CD4-positive, alpha-beta T cell (primary cell): ENCODE data around the gene MYO18A. TPM values are rescaled to one million over a fixed set of nuclear protein-coding genes. Genes with fewer than 3 reads are reported as not detected.
A peak's percentile ranks its signal among the peaks of the same experiment; 100 is the strongest.

Source experiments
- ATAC-seq: fragments of 200-7000 bp; cut with Tn5 transposase; one replicate; pipeline ENCODE4 v1.10.0; 2022; ENCODE audit warnings: mild to moderate bottlenecking; ENCODE audit not compliant: poor library complexity
- CTCF ChIA-PET: fragments of 350-600 bp; sonication (Branson Sonifier 250); formaldehyde crosslinking; loops from one replicate; lab custom pipeline; 2021; ENCODE audit warnings: antibody characterized with exemption, inconsistent platforms; lab: Charles Lee
- POLR2A ChIA-PET: fragments of 350-600 bp; sonication (Branson Sonifier 250); formaldehyde crosslinking; loops from one replicate; lab custom pipeline; 2021; ENCODE audit warnings: antibody characterized with exemption, inconsistent platforms; lab: Charles Lee
- DNase-seq, 14 experiments: peaks; one replicate each; pipeline ENCODE4 v3.0.0-alpha.2; 2013 to 2020; ENCODE audit warnings: mixed read lengths in 2 of 14
- H3K27ac ChIP-seq, 2 donors: one replicate each; pipeline versions ENCODE4 v1.5.1 to v1.7.0; 2013; ENCODE audit warnings: low read length in 2 of 2, low read depth in 1 of 2, mild to moderate bottlenecking in 1 of 2
- H3K27me3 ChIP-seq, 2 experiments: 1 replicate in 1 of 2; 2 replicates in 1 of 2; pipeline versions ENCODE4 v1.6.1 to v1.7.0; 2013; ENCODE audit warnings: low read length in 2 of 2, control low read depth in 1 of 2, mild to moderate bottlenecking in 1 of 2, moderate library complexity in 1 of 2; ENCODE audit not compliant: insufficient read depth in 2 of 2, control insufficient read depth in 1 of 2
- H3K36me3 ChIP-seq: one replicate; pipeline ENCODE4 v1.6.1; 2013; ENCODE audit warnings: low read length, control low read depth; ENCODE audit not compliant: insufficient read depth
- H3K4me1 ChIP-seq: one replicate; pipeline ENCODE4 v1.6.1; 2013; ENCODE audit warnings: low read length, control low read depth; ENCODE audit not compliant: insufficient read depth
- H3K4me3 ChIP-seq: one replicate; pipeline ENCODE4 v1.5.1; 2013; ENCODE audit warnings: mild to moderate bottlenecking, low read length, moderate library complexity
- H3K9me3 ChIP-seq, 2 experiments: 1 replicate in 1 of 2; 2 replicates in 1 of 2; pipeline versions ENCODE4 v1.6.1 to v1.7.0; 2013; ENCODE audit warnings: low read length in 2 of 2, mild to moderate bottlenecking in 2 of 2, control low read depth in 1 of 2, moderate library complexity in 1 of 2; ENCODE audit not compliant: control insufficient read depth in 1 of 2, insufficient read depth in 1 of 2
- H3K27ac Mint-ChIP-seq: one replicate; pipeline ENCODE4 v1.8.0; 2020; ENCODE audit warnings: mixed read lengths
- H3K27me3 Mint-ChIP-seq: one replicate; pipeline ENCODE4 v1.8.0; 2021; ENCODE audit warnings: mixed read lengths
- H3K36me3 Mint-ChIP-seq: one replicate; pipeline ENCODE4 v1.8.0; 2021; ENCODE audit warnings: low read depth, mixed read lengths
- H3K4me1 Mint-ChIP-seq: one replicate; pipeline ENCODE4 v1.8.0; 2021; ENCODE audit warnings: low read depth, mixed read lengths
- H3K4me3 Mint-ChIP-seq: one replicate; pipeline ENCODE4 v1.8.0; 2020; ENCODE audit warnings: mild to moderate bottlenecking, mixed read lengths
- H3K9me3 Mint-ChIP-seq: one replicate; pipeline ENCODE4 v1.8.0; 2020; ENCODE audit warnings: mixed read lengths
- CTCF ChIP-seq: fragments of 200-600 bp; IDR thresholded peaks from one replicate; pipeline ENCODE4 v1.8.0; 2022; ENCODE audit warnings: antibody characterized with exemption, mild to moderate bottlenecking
- intact Hi-C, 2 experiments: fragments of 100-400 bp; cut with DNase I in 1 of 2; cut with micrococcal nuclease in 1 of 2; formaldehyde crosslinking; loops; one replicate each; pipeline versions ENCODE4 v1.15.1 to v1.9.0; 2023 to 2025; cut with DNase I, micrococcal nuclease
- total RNA-seq, 174 experiments: library from RNA in 2 of 174; stranded (reverse) in 2 of 174; gene quantifications; one replicate each; pipeline ENCODE4 v1.2.3 and lab custom pipeline; 2021 to 2026

MYO18A gene
- total RNA-seq, 2 experiments from 2014 or later = 87.0 to 90.1 TPM

GRCh38 chr17:29215717-29216116, 35.5 kb upstream of the MYO18A start:
- peaks cover 8% of the 10 kb centered on the region for H3K4me1 ChIP-seq
- CTCF ChIA-PET = interaction anchor here (3.7 to 5.3 kb wide), 2 partner anchors 67 to 91 kb away, joined by 15 to 19 read pairs; no protein-coding TSS in a partner anchor
- Mint-ChIP-seq H3K4me3 (no peak overlapping the region), H3K27me3 (no peaks in the 10 kb centered on the region), H3K36me3 (no peaks in the 10 kb centered on the region), H3K27ac (no peak overlapping the region), H3K4me1 (peaks cover 9% of the 10 kb centered on the region), H3K9me3 (no peaks in the 10 kb centered on the region)
- ATAC-seq (no peak), DNase-seq (no peak)
- no peak overlapping the region for H3K4me3 ChIP-seq
- H3K27me3 ChIP-seq = no peaks in the 10 kb centered on the region
- no peak overlapping the region for H3K27ac ChIP-seq
- no peaks in the 10 kb centered on the region for H3K9me3 ChIP-seq
- intact Hi-C loops = no loop called here
- no peak for TF ChIP-seq CTCF
- H3K36me3 ChIP-seq = no peaks in the 10 kb centered on the region
- POLR2A ChIA-PET = no interaction called here

- Histone ChIP-seq H3K4me1 (peaks cover 8% of the 10 kb centered on the region), H3K27me3 (no peaks in the 10 kb centered on the region), H3K27ac (no peak overlapping the region), H3K4me3 (no peak overlapping the region), H3K9me3 (no peaks in the 10 kb centered on the region), H3K36me3 (no peaks in the 10 kb centered on the region)
- intact Hi-C loops = no loop called here
- ChIA-PET CTCF (interaction anchor here (3.7 kb wide), 1 partner anchor 66 kb away, joined by 15 read pairs; no protein-coding TSS in a partner anchor), POLR2A (no interaction called here)
- Mint-ChIP-seq H3K36me3 (no peaks in the 10 kb centered on the region), H3K9me3 (no peaks in the 10 kb centered on the region), H3K4me1 (peaks cover 9% of the 10 kb centered on the region), H3K4me3 (no peak overlapping the region), H3K27ac (no peak overlapping the region), H3K27me3 (no peaks in the 10 kb centered on the region)
- TF ChIP-seq CTCF = no peak
- DNase-seq (no peak), ATAC-seq (no peak)
Measured at GRCh38 chr17:29215174-29215573, 35.0 kb upstream of the MYO18A start.

GRCh38 chr17:29214215-29215146, 34.3 kb upstream of the MYO18A start:
- Histone ChIP-seq H3K4me1 (peaks cover 4% of the 10 kb centered on the region), H3K36me3 (no peaks in the 10 kb centered on the region), H3K27me3 (no peaks in the 10 kb centered on the region), H3K9me3 (no peaks in the 10 kb centered on the region), H3K27ac (no peak overlapping the region), H3K4me3 (no peak overlapping the region)
- H3K4me1 Mint-ChIP-seq = peaks cover 5% of the 10 kb centered on the region
- intact Hi-C loops = no loop called here
- ATAC-seq (no peak), DNase-seq (peak in 3 of 14 experiments; percentile 5 to 69 (median 52))
- POLR2A ChIA-PET = no interaction called here
- CTCF ChIA-PET = interaction anchor here (0.5 to 3.7 kb wide), 3 partner anchors 66 to 93 kb away, joined by 3 to 15 read pairs (median 4); no protein-coding TSS in a partner anchor
- no peak overlapping the region for H3K27ac Mint-ChIP-seq
- TF ChIP-seq CTCF = no peak
- H3K27me3 Mint-ChIP-seq = no peaks in the 10 kb centered on the region
- H3K4me3 Mint-ChIP-seq = no peak overlapping the region
- no peaks in the 10 kb centered on the region for H3K9me3 Mint-ChIP-seq
- no peaks in the 10 kb centered on the region for H3K36me3 Mint-ChIP-seq
